ENCODE results near the gene DUSP3. TPM values are rescaled to one million over a fixed set of nuclear protein-coding genes. Genes with fewer than 3 reads are reported as not detected.

DUSP3 gene
- total RNA-seq, 1 donor from 2014 or later = 54.6 TPM

- peaks cover 3% of the 10 kb centered on the region for H3K9me3 Mint-ChIP-seq (ENCODE audit: unreplicated experiment)
- H3K27me3 Mint-ChIP-seq (ENCODE audit: unreplicated experiment) = peaks cover 2% of the 10 kb centered on the region
- H3K4me1 Mint-ChIP-seq (ENCODE audit: low read depth, unreplicated experiment) = peaks cover 8% of the 10 kb centered on the region
- DNase-seq = no peak
- no peak for TF ChIP-seq CTCF (IDR thresholded peaks at IDR 0.05; ENCODE audit: partially characterized antibody, unreplicated experiment)
- no peak overlapping the region for H3K27ac Mint-ChIP-seq (ENCODE audit: unreplicated experiment)
- no peaks in the 10 kb centered on the region for H3K36me3 Mint-ChIP-seq (ENCODE audit: unreplicated experiment)
- H3K4me3 Mint-ChIP-seq (ENCODE audit: unreplicated experiment) = no peak overlapping the region
Measured at GRCh38 chr17:43812396-43813265, 33.9 kb upstream of the DUSP3 start.

GRCh38 chr17:43810823-43811222 lies 32.0 kb upstream of the DUSP3 start:
- Mint-ChIP-seq H3K36me3 (ENCODE audit: unreplicated experiment) (no peaks in the 10 kb centered on the region), H3K9me3 (ENCODE audit: unreplicated experiment) (peaks cover 3% of the 10 kb centered on the region), H3K4me1 (ENCODE audit: low read depth, unreplicated experiment) (no peaks in the 10 kb centered on the region), H3K27me3 (ENCODE audit: unreplicated experiment) (peaks cover 2% of the 10 kb centered on the region), H3K4me3 (ENCODE audit: unreplicated experiment) (no peak overlapping the region), H3K27ac (ENCODE audit: unreplicated experiment) (no peak overlapping the region)
- TF ChIP-seq CTCF (IDR thresholded peaks at IDR 0.05; ENCODE audit: partially characterized antibody, unreplicated experiment) = no peak
- DNase-seq = no peak

- Mint-ChIP-seq H3K27me3 (ENCODE audit: unreplicated experiment) (peaks cover 2% of the 10 kb centered on the region), H3K36me3 (ENCODE audit: unreplicated experiment) (peaks cover 1% of the 10 kb centered on the region), H3K27ac (ENCODE audit: unreplicated experiment) (no peak overlapping the region), H3K4me1 (ENCODE audit: low read depth, unreplicated experiment) (no peaks in the 10 kb centered on the region), H3K4me3 (ENCODE audit: unreplicated experiment) (no peak overlapping the region), H3K9me3 (ENCODE audit: unreplicated experiment) (peaks cover 4% of the 10 kb centered on the region)
- DNase-seq = no peak
- no peak for TF ChIP-seq CTCF (IDR thresholded peaks at IDR 0.05; ENCODE audit: partially characterized antibody, unreplicated experiment)
Measured at GRCh38 chr17:43810226-43810715, 31.5 kb upstream of the DUSP3 start.

- TF ChIP-seq CTCF (IDR thresholded peaks at IDR 0.05; ENCODE audit: partially characterized antibody, unreplicated experiment) = no peak
- Mint-ChIP-seq H3K27ac (ENCODE audit: unreplicated experiment) (no peak overlapping the region), H3K27me3 (ENCODE audit: unreplicated experiment) (peaks cover 2% of the 10 kb centered on the region), H3K4me1 (ENCODE audit: low read depth, unreplicated experiment) (no peaks in the 10 kb centered on the region), H3K36me3 (ENCODE audit: unreplicated experiment) (peaks cover 4% of the 10 kb centered on the region), H3K4me3 (ENCODE audit: unreplicated experiment) (no peak overlapping the region), H3K9me3 (ENCODE audit: unreplicated experiment) (peaks cover 4% of the 10 kb centered on the region)
- no peak for DNase-seq
Measured at GRCh38 chr17:43809121-43809520, 30.3 kb upstream of the DUSP3 start.

GRCh38 chr17:43808076-43808475 lies 29.3 kb upstream of the DUSP3 start:
- Mint-ChIP-seq H3K27ac (ENCODE audit: unreplicated experiment) (no peak overlapping the region), H3K4me1 (ENCODE audit: low read depth, unreplicated experiment) (no peaks in the 10 kb centered on the region), H3K36me3 (ENCODE audit: unreplicated experiment) (peaks cover 4% of the 10 kb centered on the region), H3K27me3 (ENCODE audit: unreplicated experiment) (peaks cover 5% of the 10 kb centered on the region), H3K4me3 (ENCODE audit: unreplicated experiment) (no peak overlapping the region), H3K9me3 (ENCODE audit: unreplicated experiment) (peaks cover 4% of the 10 kb centered on the region)
- DNase-seq = no peak
- TF ChIP-seq CTCF (IDR thresholded peaks at IDR 0.05; ENCODE audit: partially characterized antibody, unreplicated experiment) = no peak
